Neural cell (in vitro differentiated cells): ENCODE measurements around the gene ZNF655. TPM values are rescaled to one million over a fixed set of nuclear protein-coding genes. Genes with fewer than 3 reads are reported as not detected.

ENCODE experiments used
- polyA plus RNA-seq: library from polyadenylated mRNA; depleted of rRNA; stranded (reverse); fragments of >200 nt; gene quantifications from 2 replicates; pipeline ENCODE4 v1.2.3, GENCODE V29; 2014

The ZNF655 gene
- polyA plus RNA-seq, 1 donor from 2014 or later = 89.0 TPM

Other genes starting within 250 kb of the ZNF655 start
- gene ARPC1A, start 232.7 kb upstream of the ZNF655 start, polyA plus RNA-seq = 137 and 154 TPM in 2 replicates
- gene ARPC1B, start 183.9 kb upstream of the ZNF655 start, polyA plus RNA-seq = 1.7 and 3.6 TPM in 2 replicates
- gene PDAP1, start 150.0 kb upstream of the ZNF655 start, polyA plus RNA-seq = 185 and 212 TPM in 2 replicates
- 200 and 251 TPM in 2 replicates for gene BUD31, start 149.7 kb upstream of the ZNF655 start, polyA plus RNA-seq
- gene PTCD1, start 119.8 kb upstream of the ZNF655 start, polyA plus RNA-seq = 4.0 and 5.7 TPM in 2 replicates
- 209 and 238 TPM in 2 replicates for gene CPSF4, start 119.7 kb upstream of the ZNF655 start, polyA plus RNA-seq
- gene ATP5MF, start 92.5 kb upstream of the ZNF655 start, polyA plus RNA-seq = 1,790 and 1,998 TPM in 2 replicates
- gene ZNF789, start 85.8 kb upstream of the ZNF655 start, polyA plus RNA-seq = 49.9 and 59.8 TPM in 2 replicates
- gene ZNF394, start 58.4 kb upstream of the ZNF655 start, polyA plus RNA-seq = 9.5 and 11.2 TPM in 2 replicates
- gene ZKSCAN5, start 54.0 kb upstream of the ZNF655 start, polyA plus RNA-seq = 18.6 and 21.8 TPM in 2 replicates
- gene FAM200A, start 6.5 kb upstream of the ZNF655 start, polyA plus RNA-seq = 21.7 and 24.0 TPM in 2 replicates
- 2.9 and 3.6 TPM in 2 replicates for gene TMEM225B, start 39.6 kb downstream of the ZNF655 start, polyA plus RNA-seq
- gene ZSCAN25, start 58.3 kb downstream of the ZNF655 start, polyA plus RNA-seq = 12.1 and 12.2 TPM in 2 replicates
- gene CYP3A5, start 121.4 kb downstream of the ZNF655 start, polyA plus RNA-seq = not detected in 2 replicates
- not detected in 2 replicates for gene CYP3A7, start 176.6 kb downstream of the ZNF655 start, polyA plus RNA-seq
- gene CYP3A4, start 225.5 kb downstream of the ZNF655 start, polyA plus RNA-seq = not detected in 2 replicates